ENCODE results near the gene IRF2BP2. TPM values are rescaled to one million over a fixed set of nuclear protein-coding genes. Genes with fewer than 3 reads are reported as not detected.
"Not testable (repeated sequence)": the region's sequence is repeated elsewhere in the genome, so short reads cannot be mapped to it uniquely, and the experiment has no call there.

The IRF2BP2 gene
- total RNA-seq, 2 donors from 2014 or later = 463 to 482 TPM

- no peak for ATAC-seq
- Mint-ChIP-seq H3K36me3 (ENCODE audit: low read depth) (no peaks in the 10 kb centered on the region), H3K27me3 (no peaks in the 10 kb centered on the region), H3K4me3 (no peak overlapping the region), H3K27ac (no peak overlapping the region), H3K4me1 (peaks cover 3% of the 10 kb centered on the region)
- DNase-seq = no peak
- H3K9me3 ChIP-seq (ENCODE audit: control insufficient read depth, low read length, poor library complexity, severe bottlenecking) = no peaks in the 10 kb centered on the region
Measured at GRCh38 chr1:234644928-234645327, 35.0 kb upstream of the IRF2BP2 start.

- no peak overlapping the region for H3K27ac Mint-ChIP-seq
- H3K4me3 Mint-ChIP-seq = no peak overlapping the region
- DNase-seq (no peak), ATAC-seq (no peak)
- no peaks in the 10 kb centered on the region for H3K9me3 ChIP-seq (ENCODE audit: control insufficient read depth, low read length, poor library complexity, severe bottlenecking)
- no peaks in the 10 kb centered on the region for H3K36me3 Mint-ChIP-seq (ENCODE audit: low read depth)
- no peaks in the 10 kb centered on the region for H3K27me3 Mint-ChIP-seq
- H3K4me1 Mint-ChIP-seq = peaks cover 3% of the 10 kb centered on the region
Measured at GRCh38 chr1:234643850-234644134, 33.8 kb upstream of the IRF2BP2 start.

- Mint-ChIP-seq H3K4me3 (no peak overlapping the region), H3K4me1 (peaks cover 3% of the 10 kb centered on the region), H3K36me3 (ENCODE audit: low read depth) (no peaks in the 10 kb centered on the region), H3K27me3 (no peaks in the 10 kb centered on the region), H3K27ac (no peak overlapping the region)
- DNase-seq = no peak
- no peak for ATAC-seq
- no peaks in the 10 kb centered on the region for H3K9me3 ChIP-seq (ENCODE audit: control insufficient read depth, low read length, poor library complexity, severe bottlenecking)
Measured at GRCh38 chr1:234643111-234643849, 33.3 kb upstream of the IRF2BP2 start.

DNA sequence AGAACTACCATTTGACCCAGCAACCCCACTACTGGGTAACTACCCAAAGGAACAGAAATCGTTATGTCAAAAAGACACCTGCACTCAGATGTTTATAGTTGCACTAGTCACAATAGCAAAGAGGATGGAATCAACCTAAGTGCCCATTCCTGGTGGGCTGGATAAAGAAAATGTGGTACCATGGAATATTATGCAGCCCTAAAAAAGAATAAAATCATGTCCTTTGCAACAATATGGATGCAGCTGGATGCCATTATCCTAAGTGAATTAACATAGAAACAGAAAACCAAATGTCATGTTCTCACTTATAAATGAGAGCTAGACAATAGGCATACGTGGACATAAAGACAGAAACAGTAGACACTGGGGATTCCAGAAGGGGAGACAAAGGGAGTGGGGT is 32.5 kb upstream of the IRF2BP2 start:
- H3K9me3 ChIP-seq (ENCODE audit: control insufficient read depth, low read length, poor library complexity, severe bottlenecking) = no peaks in the 10 kb centered on the region
- Mint-ChIP-seq H3K4me1 (peaks cover 3% of the 10 kb centered on the region), H3K27ac (peak overlapping the region; percentile 29), H3K4me3 (no peak overlapping the region), H3K36me3 (ENCODE audit: low read depth) (no peaks in the 10 kb centered on the region), H3K27me3 (no peaks in the 10 kb centered on the region)
- DNase-seq (no peak), ATAC-seq (no peak)

DNA sequence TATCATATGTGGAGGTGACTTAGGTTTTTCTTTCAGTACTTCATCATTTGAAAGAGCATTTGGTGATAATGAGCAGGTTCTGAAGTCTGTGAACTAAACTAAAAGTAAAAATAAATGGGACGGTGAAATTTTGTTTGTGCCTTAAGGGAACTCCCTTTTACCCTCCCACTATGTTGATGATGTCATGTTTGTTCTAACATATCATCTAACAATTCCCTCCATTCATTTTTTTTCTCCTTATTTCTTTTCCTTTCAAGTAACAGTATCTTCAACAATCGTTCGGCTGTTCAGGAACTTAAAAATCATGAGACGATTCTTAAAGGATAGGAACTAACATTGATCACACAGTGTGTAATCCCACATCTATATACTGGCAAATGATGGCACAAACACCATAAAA is 30.0 kb upstream of the IRF2BP2 start:
- peak overlapping the region; percentile 37 for H3K27ac Mint-ChIP-seq
- H3K4me1 Mint-ChIP-seq = peaks cover 3% of the 10 kb centered on the region
- H3K36me3 Mint-ChIP-seq (ENCODE audit: low read depth) = no peaks in the 10 kb centered on the region
- DNase-seq = no peak
- no peaks in the 10 kb centered on the region for H3K27me3 Mint-ChIP-seq
- H3K4me3 Mint-ChIP-seq = no peak overlapping the region
- no peaks in the 10 kb centered on the region for H3K9me3 ChIP-seq (ENCODE audit: control insufficient read depth, low read length, poor library complexity, severe bottlenecking)
- no peak for ATAC-seq

DNA sequence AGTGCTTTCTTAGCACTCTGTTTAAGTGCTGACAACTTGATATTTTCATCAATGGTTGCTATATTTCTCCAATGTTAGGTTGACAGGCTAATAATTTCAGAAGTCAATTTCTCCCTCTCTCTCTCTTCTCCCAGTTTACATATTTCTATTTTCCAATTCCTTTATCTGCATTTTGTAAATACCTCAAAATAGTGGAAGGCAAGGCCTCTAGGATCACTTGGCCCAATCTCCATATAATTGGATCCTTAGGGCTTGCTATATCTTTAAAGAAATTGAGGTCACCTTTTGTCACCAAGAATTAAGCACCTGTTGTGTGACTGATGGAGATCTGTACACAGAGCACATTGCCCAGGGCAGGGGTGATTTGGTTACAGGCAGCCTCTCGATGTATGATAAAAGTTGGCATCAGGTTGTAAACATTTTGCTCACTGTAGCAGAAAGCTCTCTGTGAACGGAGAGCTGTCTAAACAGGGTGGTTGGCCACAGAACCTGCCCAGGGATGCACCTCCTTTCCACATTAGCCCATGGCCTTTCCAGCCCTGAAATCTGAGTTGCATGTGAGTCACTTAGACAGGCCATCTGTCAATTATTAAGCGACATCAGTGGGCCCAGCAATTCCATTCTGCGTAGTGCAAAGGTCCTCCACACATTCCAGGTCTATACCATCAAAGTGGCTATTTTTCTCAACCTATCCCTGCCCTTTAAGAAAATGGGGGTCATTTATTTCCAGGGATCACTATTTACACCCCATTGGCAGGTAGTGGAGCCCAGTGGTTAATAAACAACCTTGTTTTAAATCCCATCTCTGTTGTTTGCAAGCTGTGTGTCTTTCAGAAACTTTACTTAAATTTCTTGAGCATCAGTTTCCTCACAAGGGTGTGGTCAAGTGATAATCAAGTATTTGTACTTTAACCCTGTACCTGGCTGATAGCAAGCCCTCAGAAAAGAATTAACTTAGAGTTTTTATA is 29.1 kb upstream of the IRF2BP2 start:
- H3K36me3 Mint-ChIP-seq (ENCODE audit: low read depth) = no peaks in the 10 kb centered on the region
- H3K27ac Mint-ChIP-seq = no peak overlapping the region
- peaks cover 3% of the 10 kb centered on the region for H3K4me1 Mint-ChIP-seq

GRCh38 chr1:234634922-234635321 is 24.9 kb upstream of the IRF2BP2 start:
- not testable (repeated sequence) for H3K27me3 Mint-ChIP-seq; ATAC-seq; H3K4me1 Mint-ChIP-seq; H3K9me3 ChIP-seq (ENCODE audit: control insufficient read depth, low read length, poor library complexity, severe bottlenecking); H3K4me3 Mint-ChIP-seq; H3K27ac Mint-ChIP-seq; DNase-seq; H3K36me3 Mint-ChIP-seq (ENCODE audit: low read depth)

More for the DNA sequence above, 29.1 kb upstream of the IRF2BP2 start:
- ATAC-seq = no peak
- Mint-ChIP-seq H3K27me3 (no peaks in the 10 kb centered on the region), H3K4me3 (no peak overlapping the region)
- H3K9me3 ChIP-seq (ENCODE audit: control insufficient read depth, low read length, poor library complexity, severe bottlenecking) = no peaks in the 10 kb centered on the region
- no peak for DNase-seq

DNA sequence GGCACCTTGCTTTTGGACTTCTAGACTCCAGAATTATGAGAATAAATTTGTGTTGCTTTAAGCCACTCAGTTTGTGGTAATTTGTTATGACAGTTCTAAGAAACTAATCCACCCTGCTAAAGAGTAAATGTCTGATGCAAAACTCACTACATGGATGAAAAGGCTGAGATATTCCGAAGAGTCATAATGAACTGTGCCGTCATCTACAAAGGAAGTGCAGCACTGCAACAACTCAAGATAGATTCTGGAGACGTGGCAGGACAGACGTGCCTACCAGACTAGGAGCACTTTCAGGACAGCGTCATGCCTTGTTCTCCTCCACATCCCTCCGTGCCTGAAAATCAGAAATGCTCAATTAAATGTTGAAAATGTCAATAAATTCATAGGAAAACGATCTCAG is 24.4 kb upstream of the IRF2BP2 start:
- H3K4me1 Mint-ChIP-seq = peaks cover 3% of the 10 kb centered on the region
- no peaks in the 10 kb centered on the region for H3K9me3 ChIP-seq (ENCODE audit: control insufficient read depth, low read length, poor library complexity, severe bottlenecking)
- H3K36me3 Mint-ChIP-seq (ENCODE audit: low read depth) = no peaks in the 10 kb centered on the region
- no peak for ATAC-seq
- H3K27ac Mint-ChIP-seq = no peak overlapping the region
- no peak for DNase-seq
- peaks cover 5% of the 10 kb centered on the region for H3K27me3 Mint-ChIP-seq
- H3K4me3 Mint-ChIP-seq = no peak overlapping the region

DNA sequence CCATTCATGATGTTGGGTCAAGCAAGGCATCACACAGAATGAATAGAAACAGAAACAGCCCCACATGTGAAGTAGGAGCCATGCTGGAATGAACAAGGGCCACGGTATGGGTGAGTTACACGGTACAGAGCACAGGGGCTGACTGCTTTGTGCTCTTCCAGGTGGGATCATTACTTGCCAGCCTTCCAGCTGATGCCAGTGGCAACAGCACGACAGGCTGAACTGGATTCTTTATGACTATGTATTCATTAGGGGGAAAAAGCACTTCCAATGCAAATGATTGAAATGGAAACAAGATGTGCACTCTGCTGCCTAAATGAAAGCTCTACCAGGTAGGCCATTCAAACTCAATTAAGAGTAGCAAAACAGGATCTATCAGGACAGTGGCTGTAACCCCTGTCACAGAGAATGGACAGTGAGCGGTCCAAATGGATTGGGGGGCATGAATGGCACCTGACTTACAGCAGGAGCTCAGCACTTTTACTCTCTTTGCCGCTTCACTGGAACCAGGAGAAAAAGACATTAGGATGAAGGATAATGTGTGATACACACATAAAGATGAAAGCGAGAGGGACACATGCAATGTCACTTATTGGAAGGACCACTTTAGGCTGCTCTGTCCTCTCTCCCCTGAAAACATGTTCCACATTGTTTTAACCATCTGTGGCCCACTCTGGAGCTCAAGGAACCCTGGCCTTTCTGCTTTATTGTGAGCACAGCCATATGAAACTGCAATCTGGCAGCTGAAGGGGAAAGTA is 23.4 kb upstream of the IRF2BP2 start:
- H3K4me3 Mint-ChIP-seq = no peak overlapping the region
- ATAC-seq (no peak), DNase-seq (no peak)
- H3K4me1 Mint-ChIP-seq = peaks cover 3% of the 10 kb centered on the region
- peaks cover 5% of the 10 kb centered on the region for H3K27me3 Mint-ChIP-seq
- H3K36me3 Mint-ChIP-seq (ENCODE audit: low read depth) = no peaks in the 10 kb centered on the region
- H3K9me3 ChIP-seq (ENCODE audit: control insufficient read depth, low read length, poor library complexity, severe bottlenecking) = no peaks in the 10 kb centered on the region
- no peak overlapping the region for H3K27ac Mint-ChIP-seq

GRCh38 chr1:234632225-234632624 is 22.2 kb upstream of the IRF2BP2 start:
- ATAC-seq = no peak
- H3K4me1 Mint-ChIP-seq = peaks cover 3% of the 10 kb centered on the region
- H3K36me3 Mint-ChIP-seq (ENCODE audit: low read depth) = peaks cover 2% of the 10 kb centered on the region

DNA sequence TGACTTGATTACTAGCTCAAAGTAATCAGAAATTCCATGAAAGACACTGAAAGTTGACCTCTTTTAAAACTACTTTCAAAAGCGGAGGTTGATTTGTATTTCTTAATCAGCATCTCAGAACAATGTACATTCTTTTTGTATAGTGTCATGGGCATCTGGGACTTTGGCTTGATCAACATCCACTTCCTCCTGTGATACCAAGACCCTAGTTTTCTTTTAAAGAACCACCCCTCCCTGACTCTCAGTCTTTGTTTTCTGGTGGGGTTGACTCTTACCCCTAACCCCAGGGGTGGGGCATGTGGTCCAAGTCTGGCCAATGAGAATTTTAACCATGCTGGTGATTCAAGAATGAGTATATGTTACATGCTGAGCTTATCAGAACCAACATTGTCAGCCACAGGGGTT is 21.7 kb upstream of the IRF2BP2 start:
- DNase-seq (no peak), ATAC-seq (no peak)
- no peak overlapping the region for H3K4me3 Mint-ChIP-seq
- no peaks in the 10 kb centered on the region for H3K9me3 ChIP-seq (ENCODE audit: control insufficient read depth, low read length, poor library complexity, severe bottlenecking)
- no peak overlapping the region for H3K27ac Mint-ChIP-seq
- H3K27me3 Mint-ChIP-seq = peaks cover 13% of the 10 kb centered on the region
- H3K4me1 Mint-ChIP-seq = peaks cover 3% of the 10 kb centered on the region
- H3K36me3 Mint-ChIP-seq (ENCODE audit: low read depth) = peaks cover 2% of the 10 kb centered on the region

More at GRCh38 chr1:234632225-234632624, 22.2 kb upstream of the IRF2BP2 start:
- Mint-ChIP-seq H3K27ac (no peak overlapping the region), H3K4me3 (no peak overlapping the region), H3K27me3 (peaks cover 13% of the 10 kb centered on the region)
- no peak for DNase-seq
- no peaks in the 10 kb centered on the region for H3K9me3 ChIP-seq (ENCODE audit: control insufficient read depth, low read length, poor library complexity, severe bottlenecking)

GRCh38 chr1:234629026-234629425 is 19.0 kb upstream of the IRF2BP2 start:
- no peaks in the 10 kb centered on the region for H3K9me3 ChIP-seq (ENCODE audit: control insufficient read depth, low read length, poor library complexity, severe bottlenecking)
- H3K36me3 Mint-ChIP-seq (ENCODE audit: low read depth) = peaks cover 2% of the 10 kb centered on the region
- H3K27ac Mint-ChIP-seq = no peak overlapping the region
- H3K4me3 Mint-ChIP-seq = no peak overlapping the region
- no peak for ATAC-seq
- peaks cover 4% of the 10 kb centered on the region for H3K4me1 Mint-ChIP-seq
- no peak for DNase-seq
- H3K27me3 Mint-ChIP-seq = peaks cover 13% of the 10 kb centered on the region

- Mint-ChIP-seq H3K36me3 (ENCODE audit: low read depth) (peaks cover 2% of the 10 kb centered on the region), H3K27ac (no peak overlapping the region), H3K4me1 (peaks cover 2% of the 10 kb centered on the region), H3K27me3 (peaks cover 13% of the 10 kb centered on the region), H3K4me3 (no peak overlapping the region)
- ATAC-seq = no peak
- H3K9me3 ChIP-seq (ENCODE audit: control insufficient read depth, low read length, poor library complexity, severe bottlenecking) = peaks cover 2% of the 10 kb centered on the region
- no peak for DNase-seq
Measured at GRCh38 chr1:234628089-234628488, 18.1 kb upstream of the IRF2BP2 start.

All from T-helper 17 cell (primary cell).